ENCODE measurements around the gene CDH23.

CDH23 gene

DNA sequence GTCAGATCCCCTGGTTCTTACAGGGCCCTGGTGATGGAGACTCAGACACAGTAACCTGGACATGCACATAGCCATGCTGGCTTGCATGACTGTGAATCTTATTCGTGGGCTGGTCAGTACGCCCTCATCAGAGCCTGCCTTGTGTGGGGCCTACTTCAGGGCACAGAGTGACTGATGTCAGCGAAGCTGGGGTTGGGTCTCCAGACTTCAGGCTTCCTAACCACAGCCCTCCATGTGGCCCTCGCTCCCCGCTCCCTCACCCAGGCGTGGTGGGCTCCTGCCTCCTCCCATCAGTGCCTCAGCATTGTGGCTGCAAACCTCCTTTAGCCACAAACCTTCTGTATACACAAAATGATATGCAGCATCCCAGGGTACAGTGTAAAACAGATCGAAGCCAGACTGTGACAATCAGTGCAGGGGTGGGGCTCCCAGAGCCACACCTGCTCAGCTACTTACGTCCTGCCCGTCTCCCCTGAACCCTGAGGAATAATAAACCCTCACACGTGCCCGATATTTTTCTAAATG is 329.9 kb downstream of the CDH23 start:
- no peak for DNase-seq (ENCODE audit: low spot score)

DNA sequence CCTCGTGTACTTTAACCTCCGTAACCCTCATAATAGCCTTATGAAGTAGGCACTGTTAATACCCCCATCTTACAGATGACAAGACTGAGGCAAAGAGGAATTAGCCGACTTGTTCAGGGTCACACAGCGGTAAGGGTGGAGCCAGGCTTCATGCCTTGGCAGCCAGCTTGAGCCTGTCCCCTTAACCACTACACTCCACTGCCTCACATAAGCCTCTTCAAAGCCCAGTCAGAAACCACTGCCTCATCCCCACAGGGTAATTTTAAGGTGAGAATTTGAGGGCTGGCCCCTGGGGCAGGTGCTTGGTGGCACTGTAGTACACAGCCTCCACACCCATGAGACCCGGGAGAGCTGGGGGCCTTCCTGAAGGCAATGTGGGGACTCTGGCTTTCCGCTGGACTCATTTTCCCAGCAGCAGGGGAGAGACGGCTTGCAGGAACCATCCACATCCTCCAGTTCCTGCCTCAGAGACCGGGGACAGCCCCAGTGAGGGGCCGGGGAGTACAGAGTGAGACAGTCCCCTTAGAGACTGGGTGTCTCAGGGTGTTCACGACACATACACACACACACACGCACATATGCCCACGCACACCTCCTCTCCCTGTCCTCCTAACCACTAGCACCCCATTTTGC is 330.5 kb downstream of the CDH23 start:
- no peak for DNase-seq (ENCODE audit: low spot score)

DNA sequence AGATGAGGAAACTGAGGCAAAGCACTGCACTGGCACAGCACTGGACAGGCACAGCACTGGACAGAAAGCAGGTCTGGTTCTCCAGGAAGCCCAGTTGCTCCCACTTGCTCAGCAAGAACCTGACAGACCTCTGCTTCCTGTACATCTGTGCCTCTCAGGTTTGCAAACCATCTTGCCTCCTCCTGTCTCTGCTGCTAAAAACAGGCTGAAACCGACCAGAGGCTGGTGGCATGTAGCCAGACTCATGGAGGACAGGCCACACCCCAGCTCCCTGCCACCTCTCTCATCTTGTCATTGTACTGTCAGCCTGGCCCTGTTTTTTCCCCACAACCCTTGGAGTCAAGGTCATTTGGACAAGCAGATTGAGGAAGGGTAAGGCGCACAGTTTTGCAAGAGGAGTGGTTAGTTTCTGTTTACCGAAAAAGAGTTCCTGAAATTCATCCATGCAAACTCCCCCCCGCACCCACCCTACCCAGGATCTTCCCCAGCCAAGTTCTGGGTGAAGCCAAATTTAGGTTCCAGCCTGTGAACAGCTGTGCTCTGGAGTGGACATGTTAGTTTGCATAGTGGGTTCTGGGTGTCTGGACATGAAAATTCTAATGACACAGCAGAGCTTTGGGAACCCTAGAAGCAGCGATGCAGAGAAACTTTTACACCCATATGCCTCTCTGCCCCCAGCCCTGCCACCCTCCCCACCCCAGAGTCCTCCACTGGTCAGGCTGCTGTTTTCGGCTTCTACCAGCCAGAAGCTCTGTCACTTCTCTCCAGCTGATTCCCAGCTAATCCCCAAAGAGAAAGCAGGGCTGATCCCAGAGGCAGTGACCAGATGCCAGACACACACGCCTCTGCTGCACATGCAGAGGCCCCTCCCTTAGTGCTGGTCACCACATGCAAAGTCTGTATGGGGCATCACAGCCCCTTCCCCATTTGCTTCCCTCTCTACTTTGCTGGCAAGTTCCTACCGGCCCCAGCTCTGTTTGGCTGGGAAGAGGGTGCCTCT is 331.3 kb downstream of the CDH23 start:
- DNase-seq (ENCODE audit: low spot score) = peak; percentile 2

DNA sequence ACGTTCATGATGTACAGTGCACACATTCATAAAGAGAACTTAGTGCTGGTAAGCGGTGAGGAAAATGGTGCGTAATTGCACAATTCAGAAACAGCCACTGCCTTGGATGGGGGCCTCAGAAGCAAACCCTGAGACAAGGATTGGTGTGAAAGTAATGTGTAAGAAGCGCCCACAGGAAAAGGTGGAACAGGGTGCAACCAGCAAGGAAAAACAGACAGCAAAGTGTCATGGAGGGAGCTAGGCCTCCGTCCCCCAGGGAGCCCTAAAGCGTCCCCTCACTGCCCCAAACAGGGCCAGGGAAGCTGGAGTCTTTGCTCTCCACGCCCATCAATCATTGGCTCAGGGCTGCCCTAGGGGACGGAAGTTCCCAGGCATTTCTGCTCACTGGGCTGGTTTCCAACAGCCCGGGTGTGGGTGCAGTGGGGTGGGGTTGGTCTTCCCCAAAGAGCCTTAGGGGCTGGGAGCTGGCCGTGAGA is 332.5 kb downstream of the CDH23 start:
- DNase-seq (ENCODE audit: low spot score) = peak; percentile 59

DNA sequence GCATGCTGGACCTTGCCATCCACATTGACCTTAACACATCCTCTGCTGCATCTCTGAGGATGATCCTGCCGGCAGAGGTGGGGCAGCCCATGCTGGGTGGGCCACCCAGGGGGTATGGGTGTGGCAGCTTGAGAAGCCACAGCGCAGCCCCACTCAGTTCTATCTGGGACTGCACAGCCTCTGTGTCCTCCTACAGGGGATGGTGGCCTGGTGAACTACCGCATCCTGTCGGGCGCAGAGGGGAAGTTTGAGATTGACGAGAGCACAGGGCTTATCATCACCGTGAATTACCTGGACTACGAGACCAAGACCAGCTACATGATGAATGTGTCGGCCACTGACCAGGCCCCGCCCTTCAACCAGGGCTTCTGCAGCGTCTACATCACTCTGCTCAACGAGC is 335.1 kb downstream of the CDH23 start:
- no peak for DNase-seq (ENCODE audit: low spot score)

DNA sequence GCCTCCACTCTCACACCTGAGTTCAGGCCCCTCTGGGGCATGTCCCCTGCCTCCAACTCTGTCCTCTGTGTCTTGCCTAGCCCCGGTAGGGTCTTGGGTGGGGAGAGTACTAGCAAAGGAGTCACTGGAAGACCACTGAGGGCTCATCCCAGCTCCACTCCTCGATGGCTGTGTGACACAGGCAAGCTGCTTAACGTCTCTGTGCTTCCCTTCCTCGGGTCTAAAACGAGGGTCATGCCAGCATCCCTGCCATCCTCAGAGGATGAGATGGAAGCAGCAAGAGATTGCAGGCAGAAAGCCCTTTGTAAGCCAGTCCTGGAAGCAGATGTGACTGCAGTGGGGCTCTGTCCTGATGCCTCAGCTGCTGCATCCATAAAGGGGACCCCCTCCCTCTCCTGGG is 338.1 kb downstream of the CDH23 start:
- DNase-seq (ENCODE audit: low spot score) = no peak

GRCh38 chr10:71735709-71736569 is 339.2 kb downstream of the CDH23 start:
- no peak for DNase-seq (ENCODE audit: low spot score)

- no peak for DNase-seq (ENCODE audit: low spot score)
Observed at GRCh38 chr10:71736570-71736952, 339.8 kb downstream of the CDH23 start.

DNA sequence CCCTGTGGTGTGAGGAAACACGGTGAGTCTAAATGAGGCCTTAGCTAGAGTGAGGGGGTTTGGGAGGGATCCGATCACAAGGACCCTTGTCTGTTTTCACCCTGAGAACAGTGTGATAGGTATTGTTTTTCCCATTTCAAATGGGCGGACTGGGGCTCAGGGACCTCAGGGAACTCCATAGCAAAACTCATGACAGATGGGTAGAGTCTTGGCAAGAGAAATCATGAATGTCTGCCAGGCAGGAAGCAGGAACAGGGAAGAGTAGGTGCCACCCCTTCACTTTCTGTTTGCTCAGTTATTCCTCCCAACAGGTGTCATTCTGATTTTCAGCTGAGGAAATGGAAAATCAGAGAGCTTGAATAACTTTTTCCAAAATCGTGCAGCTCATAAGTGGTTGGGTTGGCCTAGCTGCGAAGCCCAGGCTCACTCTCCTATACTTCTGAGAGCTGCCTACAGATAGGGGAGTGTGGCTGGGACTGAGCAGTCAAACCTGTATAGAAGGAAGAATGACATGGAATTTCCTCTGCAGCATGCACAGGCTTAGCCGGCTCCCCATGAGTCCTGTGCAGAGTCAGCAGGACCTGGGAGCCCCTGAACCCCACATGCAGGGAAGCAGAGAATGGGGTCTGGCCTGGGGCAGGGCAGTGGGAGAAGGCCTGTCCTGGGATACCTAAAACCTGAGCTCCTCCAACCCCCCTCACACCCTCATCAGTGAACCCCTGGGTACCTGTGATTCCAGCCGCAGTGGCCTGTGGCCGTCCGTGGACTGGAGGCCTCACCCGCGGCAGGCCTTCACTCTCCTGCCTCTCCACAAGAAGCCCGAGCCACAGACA is 340.5 kb downstream of the CDH23 start:
- no peak for DNase-seq (ENCODE audit: low spot score)

DNA sequence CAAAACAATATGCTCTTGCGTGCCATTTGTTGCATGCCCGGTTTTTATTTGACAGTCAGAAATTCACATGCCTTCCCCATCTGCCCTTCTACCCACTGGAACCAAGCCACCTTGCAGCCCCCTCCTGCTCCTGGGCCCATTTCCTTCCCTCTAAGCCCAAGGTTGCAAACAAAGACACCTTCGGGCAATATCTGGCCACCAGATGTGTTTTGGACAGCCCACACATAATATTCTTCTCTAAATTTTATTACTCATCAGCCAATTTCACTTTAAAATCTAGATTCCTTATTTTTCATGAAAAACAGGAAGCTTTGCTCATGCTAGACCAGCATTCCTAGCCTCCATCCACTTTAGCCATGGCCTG is 341.1 kb downstream of the CDH23 start:
- DNase-seq (ENCODE audit: low spot score) = no peak

GRCh38 chr10:71739358-71739900 is 342.7 kb downstream of the CDH23 start:
- no peak for DNase-seq (ENCODE audit: low spot score)

GRCh38 chr10:71740069-71740653 is 343.4 kb downstream of the CDH23 start:
- no peak for DNase-seq (ENCODE audit: low spot score)

DNA sequence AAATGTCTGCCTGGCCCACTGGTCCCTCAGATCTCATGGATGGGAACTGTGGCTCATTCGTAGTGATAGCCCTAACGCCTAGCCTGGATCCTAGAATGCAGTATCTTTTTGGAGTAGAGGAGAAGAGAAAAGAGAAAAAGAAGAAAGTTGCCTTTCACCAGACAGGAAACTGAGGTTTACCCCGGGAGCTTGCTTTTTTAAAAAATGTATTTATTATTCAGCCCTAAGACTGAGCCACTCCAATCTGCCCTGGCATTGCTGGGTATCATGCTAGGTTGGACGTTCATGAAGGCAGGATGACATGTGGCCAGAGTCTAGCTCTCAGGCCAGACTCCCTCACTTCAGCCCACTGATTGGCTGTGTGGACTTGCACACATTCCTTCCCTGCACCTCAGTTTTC is 344.3 kb downstream of the CDH23 start:
- no peak for DNase-seq (ENCODE audit: low spot score)

DNA sequence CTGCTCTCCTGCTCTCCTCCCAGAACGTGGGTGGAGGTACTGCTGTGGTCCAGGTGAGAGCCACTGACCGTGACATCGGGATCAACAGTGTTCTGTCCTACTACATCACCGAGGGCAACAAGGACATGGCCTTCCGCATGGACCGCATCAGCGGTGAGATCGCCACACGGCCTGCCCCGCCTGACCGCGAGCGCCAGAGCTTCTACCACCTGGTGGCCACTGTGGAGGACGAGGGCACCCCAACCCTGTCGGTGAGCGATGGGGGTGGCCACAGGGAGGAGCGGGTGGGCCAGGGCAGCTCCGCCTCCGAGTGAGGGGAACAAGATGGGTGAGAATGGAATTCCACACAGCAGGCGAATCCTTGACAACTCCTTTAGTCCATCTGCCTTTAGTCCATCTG is 345.0 kb downstream of the CDH23 start:
- no peak for DNase-seq (ENCODE audit: low spot score)

DNA sequence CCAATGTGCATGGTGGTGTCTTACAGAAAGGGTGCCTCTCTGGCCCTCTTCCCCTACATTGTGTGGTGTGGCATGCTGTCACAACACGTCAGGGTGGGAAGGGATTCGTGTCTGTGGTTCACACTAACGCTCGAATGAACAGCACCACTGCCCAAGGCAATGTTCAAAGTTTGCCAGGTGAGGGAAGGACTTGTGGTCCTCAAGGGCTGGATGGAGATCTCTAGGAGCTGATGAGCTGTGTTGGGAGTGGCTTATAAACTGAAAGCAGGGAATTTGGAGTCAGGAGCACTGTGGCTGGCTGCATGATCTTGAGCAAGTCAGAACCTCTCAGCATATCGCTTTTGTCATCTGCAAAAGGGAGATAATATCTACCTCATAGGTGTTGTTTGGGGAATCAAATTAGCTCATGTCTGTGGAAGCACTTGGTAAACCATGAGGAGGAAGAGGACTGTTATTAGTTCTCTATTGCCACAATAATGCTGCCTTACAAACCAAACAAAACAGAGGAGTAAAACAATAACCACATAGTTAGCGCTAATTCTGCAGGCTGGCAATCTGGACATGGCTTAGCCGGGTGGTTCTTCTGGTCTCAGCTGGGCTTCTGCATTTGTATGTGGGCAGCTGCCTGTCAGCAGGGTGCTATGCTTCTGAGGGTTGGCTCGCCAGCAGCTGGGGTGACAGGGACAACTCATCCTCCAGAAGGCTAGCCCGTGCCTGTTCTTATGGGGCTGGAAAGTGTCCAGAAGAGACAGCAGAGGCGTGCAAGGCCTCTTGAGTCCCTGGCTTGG is 345.8 kb downstream of the CDH23 start:
- DNase-seq (ENCODE audit: low spot score) = no peak

GRCh38 chr10:71743089-71743838 is 346.5 kb downstream of the CDH23 start:
- DNase-seq (ENCODE audit: low spot score) = no peak

DNA sequence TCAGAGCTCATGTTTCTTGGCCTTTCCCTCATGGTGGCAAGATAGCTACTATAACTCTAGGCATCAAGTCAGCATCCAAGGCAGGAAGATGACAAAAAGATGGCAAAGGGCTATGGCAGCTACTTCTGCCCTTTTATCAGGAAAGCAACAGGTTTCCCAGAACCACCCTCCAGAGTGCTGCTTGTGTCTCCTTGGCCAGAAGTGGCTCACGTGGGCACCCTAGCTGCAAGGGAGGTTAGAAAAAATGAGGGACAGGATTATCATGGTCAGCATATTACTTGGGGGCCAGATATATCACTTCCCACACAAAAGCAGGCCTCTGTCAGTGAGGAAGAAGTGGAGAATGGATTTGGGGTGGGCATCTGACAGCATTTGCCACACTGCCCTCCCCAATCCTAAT is 347.1 kb downstream of the CDH23 start:
- no peak for DNase-seq (ENCODE audit: low spot score)

DNA sequence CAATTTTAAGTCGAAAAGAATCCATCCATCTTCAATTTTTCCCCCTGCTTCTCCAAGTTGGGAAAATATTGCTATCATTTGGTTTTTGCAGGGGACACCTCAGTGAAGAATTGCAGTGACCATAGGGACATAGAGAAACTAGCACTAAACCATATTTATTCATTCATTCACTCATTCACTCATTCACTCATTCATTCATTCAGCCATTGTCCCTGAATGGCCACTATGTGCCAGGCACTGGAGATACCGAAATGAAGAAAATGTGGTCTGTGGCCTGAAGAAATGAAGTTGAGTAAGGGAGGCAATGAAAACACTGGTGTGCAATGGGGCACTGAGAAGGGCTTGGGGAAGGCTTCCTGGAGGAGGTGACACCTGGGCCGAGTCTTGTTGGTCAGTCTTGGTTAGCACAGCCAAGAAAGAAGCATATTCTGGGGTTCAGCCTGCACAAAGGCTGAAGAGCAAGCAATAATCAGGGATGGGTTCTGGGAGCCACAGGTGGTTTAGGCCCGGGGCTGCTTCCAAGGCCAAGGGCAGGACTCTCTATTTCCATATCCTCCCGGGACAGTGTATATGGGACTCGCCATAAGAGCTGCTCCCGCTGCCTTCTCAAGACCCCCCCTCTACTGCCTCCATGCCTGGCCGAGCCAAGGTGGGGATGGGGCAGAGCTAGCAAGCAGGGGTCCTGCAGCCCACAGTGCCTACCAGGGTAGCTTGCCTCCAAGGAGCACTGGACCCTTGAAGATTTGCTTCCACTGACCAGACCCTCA is 348.4 kb downstream of the CDH23 start:
- DNase-seq (ENCODE audit: low spot score) = no peak

Measured in LoVo (cell line).